ENCODE measurements around the gene BANK1. TPM values are rescaled to one million over a fixed set of nuclear protein-coding genes. Genes with fewer than 3 reads are reported as not detected.

BANK1 gene
- total RNA-seq, 1 donor from 2014 or later, result 0.87 TPM

- H3K4me1 Mint-ChIP-seq, result peaks cover 36% of the 10 kb centered on the region
- no peaks in the 10 kb centered on the region for H3K27me3 Mint-ChIP-seq (ENCODE audit: low read depth)
- no peak for DNase-seq (ENCODE audit: low spot score in 2 of 2, unreplicated experiment in 2 of 2)
- peaks cover 3% of the 10 kb centered on the region for H3K9me3 Mint-ChIP-seq
- TF ChIP-seq CTCF (IDR thresholded peaks at IDR 0.05; ENCODE audit: unreplicated experiment), result no peak
- H3K4me3 Mint-ChIP-seq, result no peak overlapping the region
- H3K36me3 Mint-ChIP-seq, result no peaks in the 10 kb centered on the region
- H3K27ac Mint-ChIP-seq, result no peak overlapping the region
Observed at GRCh38 chr4:101968364-101968763, 177.8 kb downstream of the BANK1 start.

GRCh38 chr4:101969965-101970364, 179.4 kb downstream of the BANK1 start:
- no peaks in the 10 kb centered on the region for H3K36me3 Mint-ChIP-seq
- no peak for DNase-seq (ENCODE audit: low spot score in 2 of 2, unreplicated experiment in 2 of 2)
- no peak overlapping the region for H3K4me3 Mint-ChIP-seq
- no peaks in the 10 kb centered on the region for H3K27me3 Mint-ChIP-seq (ENCODE audit: low read depth)
- H3K9me3 Mint-ChIP-seq, result peaks cover 3% of the 10 kb centered on the region
- peaks cover 38% of the 10 kb centered on the region for H3K4me1 Mint-ChIP-seq
- no peak for TF ChIP-seq CTCF (IDR thresholded peaks at IDR 0.05; ENCODE audit: unreplicated experiment)
- H3K27ac Mint-ChIP-seq, result peak overlapping the region; percentile 82

- no peaks in the 10 kb centered on the region for H3K27me3 Mint-ChIP-seq (ENCODE audit: low read depth)
- H3K4me3 Mint-ChIP-seq, result no peak overlapping the region
- H3K9me3 Mint-ChIP-seq, result no peaks in the 10 kb centered on the region
- TF ChIP-seq CTCF (IDR thresholded peaks at IDR 0.05; ENCODE audit: unreplicated experiment), result no peak
- no peak for DNase-seq (ENCODE audit: low spot score in 2 of 2, unreplicated experiment in 2 of 2)
- no peaks in the 10 kb centered on the region for H3K36me3 Mint-ChIP-seq
- H3K27ac Mint-ChIP-seq, result peak overlapping the region; percentile 82
- peaks cover 41% of the 10 kb centered on the region for H3K4me1 Mint-ChIP-seq
Observed at GRCh38 chr4:101970547-101971155, 180.1 kb downstream of the BANK1 start.

- Mint-ChIP-seq H3K27ac (no peak overlapping the region), H3K9me3 (no peaks in the 10 kb centered on the region), H3K27me3 (ENCODE audit: low read depth) (no peaks in the 10 kb centered on the region), H3K4me1 (peaks cover 45% of the 10 kb centered on the region), H3K36me3 (no peaks in the 10 kb centered on the region), H3K4me3 (no peak overlapping the region)
- no peak for TF ChIP-seq CTCF (IDR thresholded peaks at IDR 0.05; ENCODE audit: unreplicated experiment)
- DNase-seq (ENCODE audit: low spot score in 2 of 2, unreplicated experiment in 2 of 2), result no peak
Observed at GRCh38 chr4:101972791-101973190, 182.3 kb downstream of the BANK1 start.

GRCh38 chr4:101973361-101973760, 182.8 kb downstream of the BANK1 start:
- DNase-seq (ENCODE audit: low spot score in 2 of 2, unreplicated experiment in 2 of 2), result no peak
- H3K9me3 Mint-ChIP-seq, result no peaks in the 10 kb centered on the region
- no peaks in the 10 kb centered on the region for H3K27me3 Mint-ChIP-seq (ENCODE audit: low read depth)
- peaks cover 41% of the 10 kb centered on the region for H3K4me1 Mint-ChIP-seq
- no peak overlapping the region for H3K27ac Mint-ChIP-seq
- no peaks in the 10 kb centered on the region for H3K36me3 Mint-ChIP-seq
- no peak overlapping the region for H3K4me3 Mint-ChIP-seq
- TF ChIP-seq CTCF (IDR thresholded peaks at IDR 0.05; ENCODE audit: unreplicated experiment), result no peak

- Mint-ChIP-seq H3K9me3 (peaks cover 12% of the 10 kb centered on the region), H3K27me3 (ENCODE audit: low read depth) (no peaks in the 10 kb centered on the region), H3K27ac (peak overlapping the region; percentile 23), H3K4me3 (no peak overlapping the region), H3K36me3 (peaks cover 2% of the 10 kb centered on the region), H3K4me1 (peaks cover 20% of the 10 kb centered on the region)
- DNase-seq (ENCODE audit: low spot score in 2 of 2, unreplicated experiment in 2 of 2), result no peak
- TF ChIP-seq CTCF (IDR thresholded peaks at IDR 0.05; ENCODE audit: unreplicated experiment), result no peak
Observed at GRCh38 chr4:101977076-101977475, 186.5 kb downstream of the BANK1 start.
